ENCODE measurements around the gene FARSB. TPM values are rescaled to one million over a fixed set of nuclear protein-coding genes. Genes with fewer than 3 reads are reported as not detected.

Gene FARSB
- total and polyA plus RNA-seq, 2 donors (not counting 3 experiments of a cell fraction or from before 2014, with no cell fraction given), result 12.7 to 29.4 TPM

- no peak for DNase-seq (ENCODE audit: low read depth, low spot score)
- dilution Hi-C loops (cut with MboI; ENCODE audit: extremely low pct_ligation_motif_present, low sequenced_read_pairs), result no loop called here
- FAIRE-seq, result no peak
- peaks cover 5% of the 10 kb centered on the region for H3K79me2 ChIP-seq (ENCODE audit: control insufficient read depth, insufficient read depth, low read length)
- H3K4me1 ChIP-seq (ENCODE audit: control insufficient read depth, extremely low read depth, insufficient read depth, low read length), result peaks cover 10% of the 10 kb centered on the region
- intact Hi-C loops (cut with micrococcal nuclease), result no loop called here
- H3K36me3 ChIP-seq (ENCODE audit: control insufficient read depth in 2 of 2, extremely low read depth in 1 of 2, insufficient read depth in 2 of 2, low read length in 2 of 2), result peaks cover 0 to 3% of the 10 kb centered on the region in 2 experiments
- H3K9me3 ChIP-seq (replicated peaks; ENCODE audit: control insufficient read depth, insufficient read depth, low read length), result no peaks in the 10 kb centered on the region
- H3K27ac ChIP-seq (ENCODE audit: insufficient read depth, low read depth, low read length), result no peak overlapping the region
- H3K9me1 ChIP-seq (replicated peaks; ENCODE audit: control insufficient read depth, extremely low read depth, insufficient read depth, low read length), result no peaks in the 10 kb centered on the region
- POLR2A ChIA-PET, result no interaction called here
- no peaks in the 10 kb centered on the region for H3K27me3 ChIP-seq (ENCODE audit: control insufficient read depth in 2 of 2, insufficient read depth in 2 of 2, low read length in 2 of 2)
- CTCF ChIA-PET, result interaction anchor here (1.1 to 1.3 kb wide), 2 partner anchors 14 to 258 kb away, joined by 3 to 4 read pairs; no protein-coding TSS in a partner anchor
- H3K4me2 ChIP-seq (ENCODE audit: insufficient read depth, low read length), result no peak overlapping the region
- H2AFZ ChIP-seq (ENCODE audit: low read depth, low read length), result no peak overlapping the region
- no peaks in the 10 kb centered on the region for H4K20me1 ChIP-seq (replicated peaks; ENCODE audit: control insufficient read depth, extremely low read depth, insufficient read depth, low read length)
- no TSS peak for BruUV-seq (replicated peaks)
- H3K9ac ChIP-seq (replicated peaks; ENCODE audit: extremely low read depth, insufficient read depth, low read length), result no peak overlapping the region
- TF ChIP-seq POLR2A (IDR thresholded peaks at IDR 0.05; ENCODE audit: low read depth, low read length) (no peak), FOS (IDR thresholded peaks at IDR 0.05; ENCODE audit: borderline replicate concordance, insufficient read depth, low read length) (no peak), GATA2 (IDR thresholded peaks at IDR 0.05; ENCODE audit: insufficient read depth, insufficient read length, low read depth, low read length) (no peak), POLR2AphosphoS5 (IDR thresholded peaks at IDR 0.05; ENCODE audit: insufficient read depth, low read depth, low read length) (no peak)
- no peak overlapping the region for H3K4me3 ChIP-seq (replicated peaks in 1 of 3; ENCODE audit: insufficient read depth in 1 of 3, low read depth in 1 of 3, low read length in 3 of 3)
These were observed 80.3 kb downstream of the FARSB start for GRCh38 chr2:222575618-222576017.

GRCh38 chr2:222572751-222573174, 83.1 kb downstream of the FARSB start:
- ChIA-PET POLR2A (no interaction called here), CTCF (interaction anchor here (1.2 to 2.1 kb wide), 2 partner anchors 11 to 255 kb away, joined by 3 to 8 read pairs; no protein-coding TSS in a partner anchor)
- BruUV-seq (replicated peaks), result no TSS peak
- peaks cover 3% of the 10 kb centered on the region for H3K79me2 ChIP-seq (ENCODE audit: control insufficient read depth, insufficient read depth, low read length)
- dilution Hi-C loops (cut with MboI; ENCODE audit: extremely low pct_ligation_motif_present, low sequenced_read_pairs), result no loop called here
- H3K27ac ChIP-seq (ENCODE audit: insufficient read depth, low read depth, low read length), result no peak overlapping the region
- DNase-seq (ENCODE audit: low read depth, low spot score) (peak; percentile 8), FAIRE-seq (no peak)
- intact Hi-C loops (cut with micrococcal nuclease), result no loop called here
- peaks cover 10% of the 10 kb centered on the region for H3K4me1 ChIP-seq (ENCODE audit: control insufficient read depth, extremely low read depth, insufficient read depth, low read length)
- no peak overlapping the region for H3K4me2 ChIP-seq (ENCODE audit: insufficient read depth, low read length)
- no peaks in the 10 kb centered on the region for H3K27me3 ChIP-seq (ENCODE audit: control insufficient read depth in 2 of 2, insufficient read depth in 2 of 2, low read length in 2 of 2)
- peaks cover 0 to 3% of the 10 kb centered on the region in 2 experiments for H3K36me3 ChIP-seq (ENCODE audit: control insufficient read depth in 2 of 2, extremely low read depth in 1 of 2, insufficient read depth in 2 of 2, low read length in 2 of 2)
- H3K4me3 ChIP-seq (replicated peaks in 1 of 3; ENCODE audit: insufficient read depth in 1 of 3, low read depth in 1 of 3, low read length in 3 of 3), result no peak overlapping the region
- no peak overlapping the region for H3K9ac ChIP-seq (replicated peaks; ENCODE audit: extremely low read depth, insufficient read depth, low read length)
- H3K9me1 ChIP-seq (replicated peaks; ENCODE audit: control insufficient read depth, extremely low read depth, insufficient read depth, low read length), result no peaks in the 10 kb centered on the region
- H3K9me3 ChIP-seq (replicated peaks; ENCODE audit: control insufficient read depth, insufficient read depth, low read length), result no peaks in the 10 kb centered on the region
- H4K20me1 ChIP-seq (replicated peaks; ENCODE audit: control insufficient read depth, extremely low read depth, insufficient read depth, low read length), result no peaks in the 10 kb centered on the region
- H2AFZ ChIP-seq (ENCODE audit: low read depth, low read length), result no peak overlapping the region
- no peak for TF ChIP-seq MAX (IDR thresholded peaks at IDR 0.05; ENCODE audit: insufficient read depth, insufficient read length)
- TF ChIP-seq JUN (IDR thresholded peaks at IDR 0.05; ENCODE audit: borderline replicate concordance, insufficient read depth, insufficient read length, low read depth), result no peak
- TF ChIP-seq MYC (IDR thresholded peaks at IDR 0.05; ENCODE audit: low read depth, low read length), result no peak
- no peak for TF ChIP-seq POLR2AphosphoS5 (IDR thresholded peaks at IDR 0.05; ENCODE audit: insufficient read depth, low read depth, low read length)
- TF ChIP-seq EZH2 (IDR thresholded peaks at IDR 0.05; ENCODE audit: borderline replicate concordance, low read depth, low read length, severe bottlenecking), result no peak
- no peak for TF ChIP-seq FOS (IDR thresholded peaks at IDR 0.05; ENCODE audit: borderline replicate concordance, insufficient read depth, low read length)
- no peak for TF ChIP-seq CTCF (IDR thresholded peaks at IDR 0.05; ENCODE audit: extremely low read depth in 1 of 2, insufficient read depth in 1 of 2, low read depth in 1 of 2, low read length in 2 of 2)
- TF ChIP-seq POLR2A (IDR thresholded peaks at IDR 0.05; ENCODE audit: low read depth, low read length), result no peak
- no peak for TF ChIP-seq GATA2 (IDR thresholded peaks at IDR 0.05; ENCODE audit: insufficient read depth, insufficient read length, low read depth, low read length)

Data from endothelial cell of umbilical vein (primary cell).